CD4-positive, alpha-beta T cell (primary cell): ENCODE measurements around the gene RIMKLB. TPM values are rescaled to one million over a fixed set of nuclear protein-coding genes. Genes with fewer than 3 reads are reported as not detected.

Source experiments
- ATAC-seq: fragments of 200-7000 bp; cut with Tn5 transposase; one replicate; pipeline ENCODE4 v1.10.0; 2022; ENCODE audit warnings: mild to moderate bottlenecking; ENCODE audit not compliant: poor library complexity
- CTCF ChIA-PET: fragments of 350-600 bp; sonication (Branson Sonifier 250); formaldehyde crosslinking; loops from one replicate; lab custom pipeline; 2021; ENCODE audit warnings: antibody characterized with exemption, inconsistent platforms; lab: Charles Lee
- POLR2A ChIA-PET: fragments of 350-600 bp; sonication (Branson Sonifier 250); formaldehyde crosslinking; loops from one replicate; lab custom pipeline; 2021; ENCODE audit warnings: antibody characterized with exemption, inconsistent platforms; lab: Charles Lee
- DNase-seq, 14 experiments: peaks; one replicate each; pipeline ENCODE4 v3.0.0-alpha.2; 2013 to 2020; ENCODE audit warnings: mixed read lengths in 2 of 14
- H3K27ac ChIP-seq, 2 donors: one replicate each; pipeline versions ENCODE4 v1.5.1 to v1.7.0; 2013; ENCODE audit warnings: low read length in 2 of 2, low read depth in 1 of 2, mild to moderate bottlenecking in 1 of 2
- H3K27me3 ChIP-seq, 2 experiments: 1 replicate in 1 of 2; 2 replicates in 1 of 2; pipeline versions ENCODE4 v1.6.1 to v1.7.0; 2013; ENCODE audit warnings: low read length in 2 of 2, control low read depth in 1 of 2, mild to moderate bottlenecking in 1 of 2, moderate library complexity in 1 of 2; ENCODE audit not compliant: insufficient read depth in 2 of 2, control insufficient read depth in 1 of 2
- H3K36me3 ChIP-seq: one replicate; pipeline ENCODE4 v1.6.1; 2013; ENCODE audit warnings: low read length, control low read depth; ENCODE audit not compliant: insufficient read depth
- H3K4me1 ChIP-seq: one replicate; pipeline ENCODE4 v1.6.1; 2013; ENCODE audit warnings: low read length, control low read depth; ENCODE audit not compliant: insufficient read depth
- H3K4me3 ChIP-seq: one replicate; pipeline ENCODE4 v1.5.1; 2013; ENCODE audit warnings: mild to moderate bottlenecking, low read length, moderate library complexity
- H3K9me3 ChIP-seq, 2 experiments: 1 replicate in 1 of 2; 2 replicates in 1 of 2; pipeline versions ENCODE4 v1.6.1 to v1.7.0; 2013; ENCODE audit warnings: low read length in 2 of 2, mild to moderate bottlenecking in 2 of 2, control low read depth in 1 of 2, moderate library complexity in 1 of 2; ENCODE audit not compliant: control insufficient read depth in 1 of 2, insufficient read depth in 1 of 2
- H3K27ac Mint-ChIP-seq: one replicate; pipeline ENCODE4 v1.8.0; 2020; ENCODE audit warnings: mixed read lengths
- H3K27me3 Mint-ChIP-seq: one replicate; pipeline ENCODE4 v1.8.0; 2021; ENCODE audit warnings: mixed read lengths
- H3K36me3 Mint-ChIP-seq: one replicate; pipeline ENCODE4 v1.8.0; 2021; ENCODE audit warnings: low read depth, mixed read lengths
- H3K4me1 Mint-ChIP-seq: one replicate; pipeline ENCODE4 v1.8.0; 2021; ENCODE audit warnings: low read depth, mixed read lengths
- H3K4me3 Mint-ChIP-seq: one replicate; pipeline ENCODE4 v1.8.0; 2020; ENCODE audit warnings: mild to moderate bottlenecking, mixed read lengths
- H3K9me3 Mint-ChIP-seq: one replicate; pipeline ENCODE4 v1.8.0; 2020; ENCODE audit warnings: mixed read lengths
- intact Hi-C, 2 experiments: fragments of 100-400 bp; cut with DNase I in 1 of 2; cut with micrococcal nuclease in 1 of 2; formaldehyde crosslinking; loops; one replicate each; pipeline versions ENCODE4 v1.15.1 to v1.9.0; 2023 to 2025; cut with DNase I, micrococcal nuclease
- total RNA-seq, 174 experiments: library from RNA in 2 of 174; stranded (reverse) in 2 of 174; gene quantifications; one replicate each; pipeline ENCODE4 v1.2.3 and lab custom pipeline; 2021 to 2026
- TF ChIP-seq, protein P1 (sequence below): fragments of 200-600 bp; IDR thresholded peaks from one replicate; pipeline ENCODE4 v1.8.0; 2022; ENCODE audit warnings: antibody characterized with exemption, mild to moderate bottlenecking

The RIMKLB gene
- total RNA-seq, 2 experiments from 2014 or later: 14.8 to 15.2 TPM

- ATAC-seq (peak; percentile 27), DNase-seq (peak in 5 of 14 experiments; percentile 3 to 65 (median 34))
- Histone ChIP-seq H3K27ac (peak overlapping the region; percentile 32 to 62), H3K4me1 (peaks cover 12% of the 10 kb centered on the region), H3K36me3 (no peaks in the 10 kb centered on the region), H3K4me3 (peak overlapping the region; percentile 72), H3K9me3 (no peaks in the 10 kb centered on the region), H3K27me3 (no peaks in the 10 kb centered on the region)
- H3K9me3 Mint-ChIP-seq: no peaks in the 10 kb centered on the region
- intact Hi-C loops: loop anchor here (2.0 to 10.0 kb wide), 4 partner anchors 214 to 1498 kb away; no protein-coding TSS in a partner anchor
- peaks cover 47% of the 10 kb centered on the region for H3K4me1 Mint-ChIP-seq
- H3K36me3 Mint-ChIP-seq: peaks cover 11% of the 10 kb centered on the region
- TF ChIP-seq, protein P1, sequence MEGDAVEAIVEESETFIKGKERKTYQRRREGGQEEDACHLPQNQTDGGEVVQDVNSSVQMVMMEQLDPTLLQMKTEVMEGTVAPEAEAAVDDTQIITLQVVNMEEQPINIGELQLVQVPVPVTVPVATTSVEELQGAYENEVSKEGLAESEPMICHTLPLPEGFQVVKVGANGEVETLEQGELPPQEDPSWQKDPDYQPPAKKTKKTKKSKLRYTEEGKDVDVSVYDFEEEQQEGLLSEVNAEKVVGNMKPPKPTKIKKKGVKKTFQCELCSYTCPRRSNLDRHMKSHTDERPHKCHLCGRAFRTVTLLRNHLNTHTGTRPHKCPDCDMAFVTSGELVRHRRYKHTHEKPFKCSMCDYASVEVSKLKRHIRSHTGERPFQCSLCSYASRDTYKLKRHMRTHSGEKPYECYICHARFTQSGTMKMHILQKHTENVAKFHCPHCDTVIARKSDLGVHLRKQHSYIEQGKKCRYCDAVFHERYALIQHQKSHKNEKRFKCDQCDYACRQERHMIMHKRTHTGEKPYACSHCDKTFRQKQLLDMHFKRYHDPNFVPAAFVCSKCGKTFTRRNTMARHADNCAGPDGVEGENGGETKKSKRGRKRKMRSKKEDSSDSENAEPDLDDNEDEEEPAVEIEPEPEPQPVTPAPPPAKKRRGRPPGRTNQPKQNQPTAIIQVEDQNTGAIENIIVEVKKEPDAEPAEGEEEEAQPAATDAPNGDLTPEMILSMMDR: no peak
- no peaks in the 10 kb centered on the region for H3K27me3 Mint-ChIP-seq
- POLR2A ChIA-PET: interaction anchor here (0.8 to 1.2 kb wide), 5 partner anchors 9 to 644 kb away, joined by 3 to 7 read pairs (median 5); partner anchors contain the start of gene M6PR
- peak overlapping the region; percentile 83 for H3K27ac Mint-ChIP-seq
- peak overlapping the region; percentile 96 for H3K4me3 Mint-ChIP-seq
- CTCF ChIA-PET: no interaction called here
These were observed 693 bp upstream of the RIMKLB start for GRCh38 chr12:8697120-8697475.

- H3K4me3 Mint-ChIP-seq: peak overlapping the region; percentile 99
- no peaks in the 10 kb centered on the region for H3K9me3 Mint-ChIP-seq
- peaks cover 11% of the 10 kb centered on the region for H3K36me3 Mint-ChIP-seq
- Histone ChIP-seq H3K4me1 (peaks cover 12% of the 10 kb centered on the region), H3K27ac (peak overlapping the region in 1 of 2 donors; percentile 53), H3K4me3 (peak overlapping the region; percentile 72), H3K9me3 (no peaks in the 10 kb centered on the region), H3K27me3 (no peaks in the 10 kb centered on the region), H3K36me3 (no peaks in the 10 kb centered on the region)
- no peaks in the 10 kb centered on the region for H3K27me3 Mint-ChIP-seq
- CTCF ChIA-PET: no interaction called here
- H3K4me1 Mint-ChIP-seq: peaks cover 39% of the 10 kb centered on the region
- peak; percentile 15 to 79 (median 44) for DNase-seq
- POLR2A ChIA-PET: interaction anchor here (0.6 to 1.2 kb wide), 4 partner anchors 10 to 252 kb away, joined by 3 to 7 read pairs (median 6); partner anchors contain the start of gene M6PR
- peak; percentile 40 for ATAC-seq
- peak overlapping the region; percentile 83 for H3K27ac Mint-ChIP-seq
- TF ChIP-seq, protein P1: no peak
- intact Hi-C loops: loop anchor here (5.0 to 10.0 kb wide), 2 partner anchors 349 to 1497 kb away; no protein-coding TSS in a partner anchor
These were observed 501 bp downstream of the RIMKLB start for GRCh38 chr12:8698132-8698851.

GRCh38 chr12:8698879-8699278, 1.1 kb downstream of the RIMKLB start:
- ChIA-PET CTCF (no interaction called here), POLR2A (no interaction called here)
- Mint-ChIP-seq H3K4me1 (peaks cover 39% of the 10 kb centered on the region), H3K36me3 (peaks cover 11% of the 10 kb centered on the region), H3K9me3 (no peaks in the 10 kb centered on the region), H3K4me3 (peak overlapping the region; percentile 99), H3K27me3 (no peaks in the 10 kb centered on the region), H3K27ac (peak overlapping the region; percentile 83)
- TF ChIP-seq, protein P1: no peak
- no peak for ATAC-seq
- Histone ChIP-seq H3K36me3 (no peaks in the 10 kb centered on the region), H3K27me3 (no peaks in the 10 kb centered on the region), H3K4me3 (peak overlapping the region; percentile 72), H3K9me3 (no peaks in the 10 kb centered on the region), H3K4me1 (peaks cover 12% of the 10 kb centered on the region), H3K27ac (no peak overlapping the region)
- no peak for DNase-seq
- intact Hi-C loops: loop anchor here (5.0 to 10.0 kb wide), 2 partner anchors 348 to 1496 kb away; no protein-coding TSS in a partner anchor
